Activated CD4-positive, alpha-beta T cell treated with anti-CD3 and anti-CD28 coated beads, Interleukin-2, amount 50 U/mL, for 48 hours (primary cell): Measurements from ENCODE around the gene ZSCAN22.
"Not testable (repeated sequence)": the region's sequence is repeated elsewhere in the genome, so short reads cannot be mapped to it uniquely, and the experiment has no call there.

Source experiments
- DNase-seq, 2 experiments: peaks; one replicate each; pipeline ENCODE4 v3.0.0-alpha.2; 2020

ZSCAN22 gene

GRCh38 chr19:58319241-58319640 is 7.6 kb upstream of the ZSCAN22 start:
- DNase-seq, result no peak

DNA sequence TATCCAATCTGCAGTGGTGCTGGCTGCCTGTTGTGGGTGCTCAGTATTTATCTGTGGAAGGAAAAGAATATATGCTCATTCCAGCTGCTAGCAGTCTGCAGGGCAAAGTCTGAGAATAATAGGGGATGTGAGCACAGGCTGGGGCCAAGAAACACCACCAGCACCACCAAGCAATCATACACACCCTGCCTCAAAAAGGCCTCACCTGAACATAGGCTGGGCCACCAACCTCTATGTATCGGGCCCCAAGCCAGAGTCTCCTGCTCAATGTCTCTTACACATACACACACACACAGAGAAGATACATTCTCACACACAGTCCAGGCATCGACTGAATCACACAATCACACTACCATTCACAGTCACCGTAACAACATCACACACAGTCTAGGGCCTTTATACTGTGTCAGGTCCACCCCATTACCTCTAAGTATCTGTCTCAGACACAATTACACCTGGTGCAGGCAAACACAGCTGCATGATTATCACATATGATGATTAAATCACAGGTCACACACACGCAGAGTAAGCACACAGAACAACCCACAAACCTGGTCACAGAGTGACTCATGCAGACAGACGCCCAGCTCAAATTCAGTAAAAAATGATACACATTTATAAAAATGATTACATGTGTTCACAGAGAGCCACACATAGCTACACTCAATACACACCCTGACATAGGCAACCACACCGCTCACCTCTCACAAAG is 1.3 kb upstream of the ZSCAN22 start:
- DNase-seq, result no peak

DNA sequence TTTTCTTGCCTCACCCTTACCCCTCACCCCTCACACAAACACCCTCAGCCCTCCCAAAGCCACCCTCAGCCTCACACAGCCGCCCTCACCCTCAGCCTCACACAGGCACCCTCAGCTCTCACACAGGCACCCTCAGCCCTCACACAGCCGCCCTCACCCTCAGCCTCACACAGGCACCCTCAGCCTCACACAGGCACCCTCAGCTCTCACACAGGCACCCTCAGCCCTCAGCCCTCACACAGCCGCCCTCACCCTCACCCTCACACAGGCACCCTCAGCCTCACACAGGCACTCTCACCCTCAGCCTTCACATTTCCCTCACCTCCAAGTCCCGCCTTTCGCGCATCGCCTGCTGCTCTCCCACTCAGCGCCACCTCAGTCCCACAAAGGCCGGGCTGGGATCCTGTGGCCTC is 287 bp upstream of the ZSCAN22 start:
- DNase-seq, result no peak

DNA sequence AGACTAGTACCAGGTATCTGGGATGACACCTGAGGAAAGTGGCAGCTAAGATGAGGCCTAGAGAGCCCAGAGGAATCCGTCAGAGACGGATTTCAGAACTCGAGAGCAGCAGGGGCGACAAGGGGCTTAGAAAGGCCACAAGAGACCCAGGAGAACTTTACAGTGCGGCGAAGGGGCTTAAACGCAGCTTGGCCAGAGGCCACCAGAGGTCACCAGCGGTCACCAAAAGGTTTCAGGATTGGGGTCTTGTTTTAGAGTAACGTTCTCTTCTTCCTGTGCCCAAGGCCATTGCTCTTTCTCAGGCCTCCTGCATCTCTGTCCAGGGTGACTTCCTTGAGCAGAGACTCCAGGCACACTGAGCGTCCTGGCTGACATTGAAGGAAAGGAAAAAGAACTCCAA is 2.2 kb downstream of the ZSCAN22 start:
- DNase-seq, result peak in 1 of 2 experiments; percentile 18

- DNase-seq, result no peak
Observed at GRCh38 chr19:58330458-58330857, 3.7 kb downstream of the ZSCAN22 start.

DNA sequence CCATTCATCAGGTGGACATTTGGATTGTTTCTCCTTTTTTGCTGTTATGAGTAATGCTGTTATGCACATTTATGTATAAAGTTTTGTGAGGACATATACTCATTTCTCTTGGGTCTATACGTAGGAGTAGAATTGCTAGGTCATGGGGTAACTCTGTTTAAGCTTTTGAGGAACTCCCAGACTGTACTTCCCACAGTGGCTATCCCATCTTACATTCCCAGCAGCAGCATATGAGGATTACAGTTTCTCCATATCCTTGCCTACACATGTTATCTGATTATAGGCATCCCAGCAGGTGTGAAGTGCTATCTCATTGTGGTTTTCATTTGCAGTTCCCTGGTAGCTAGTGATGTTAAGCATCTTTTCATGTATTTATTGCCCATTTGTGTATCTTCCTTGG is 5.9 kb downstream of the ZSCAN22 start:
- no peak for DNase-seq

DNA sequence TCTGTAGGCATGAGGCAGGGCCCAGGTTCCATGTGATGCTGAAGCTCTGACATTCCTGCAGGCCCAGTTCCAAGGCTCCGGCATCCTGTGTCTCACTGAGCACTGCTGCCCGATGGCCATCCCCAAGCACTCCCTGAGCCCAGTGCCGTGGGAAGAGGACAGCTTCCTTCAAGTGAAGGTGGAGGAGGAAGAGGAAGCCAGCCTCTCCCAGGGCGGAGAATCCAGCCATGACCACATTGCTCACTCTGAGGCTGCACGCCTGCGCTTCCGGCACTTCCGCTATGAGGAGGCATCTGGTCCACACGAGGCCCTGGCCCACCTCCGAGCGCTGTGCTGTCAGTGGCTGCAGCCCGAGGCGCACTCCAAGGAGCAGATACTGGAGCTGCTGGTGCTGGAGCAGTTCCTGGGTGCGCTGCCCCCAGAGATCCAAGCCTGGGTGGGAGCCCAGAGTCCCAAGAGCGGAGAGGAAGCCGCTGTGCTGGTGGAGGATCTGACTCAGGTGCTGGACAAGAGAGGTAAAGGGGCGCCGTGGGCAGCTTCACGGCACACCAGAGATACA is 8.0 kb downstream of the ZSCAN22 start:
- no peak for DNase-seq

GRCh38 chr19:58335630-58336029 is 8.8 kb downstream of the ZSCAN22 start:
- no peak for DNase-seq

DNA sequence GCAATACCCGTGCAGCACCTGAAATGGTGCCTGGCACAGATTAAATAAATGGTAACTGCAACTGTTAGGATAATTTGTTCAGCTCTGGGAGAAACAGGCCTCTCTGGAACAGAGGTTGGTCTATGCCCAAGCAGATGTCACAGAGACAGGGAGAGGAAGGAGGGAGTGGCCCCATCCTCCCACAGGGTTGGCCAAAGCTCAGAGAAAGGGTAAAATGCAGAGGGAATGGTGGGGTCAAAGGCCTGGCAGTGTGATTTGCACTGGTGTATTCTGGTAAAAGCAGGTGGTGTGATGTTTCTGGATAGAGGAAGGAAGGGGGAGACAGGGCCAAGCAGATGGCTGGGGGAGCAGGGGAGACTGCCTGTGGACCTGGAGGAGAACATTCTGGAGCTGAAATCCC is 9.4 kb downstream of the ZSCAN22 start:
- no peak for DNase-seq

- DNase-seq, result no peak
Observed at GRCh38 chr19:58336820-58337219, 10.0 kb downstream of the ZSCAN22 start.

GRCh38 chr19:58338336-58338735 is 11.5 kb downstream of the ZSCAN22 start:
- DNase-seq, result no peak

DNA sequence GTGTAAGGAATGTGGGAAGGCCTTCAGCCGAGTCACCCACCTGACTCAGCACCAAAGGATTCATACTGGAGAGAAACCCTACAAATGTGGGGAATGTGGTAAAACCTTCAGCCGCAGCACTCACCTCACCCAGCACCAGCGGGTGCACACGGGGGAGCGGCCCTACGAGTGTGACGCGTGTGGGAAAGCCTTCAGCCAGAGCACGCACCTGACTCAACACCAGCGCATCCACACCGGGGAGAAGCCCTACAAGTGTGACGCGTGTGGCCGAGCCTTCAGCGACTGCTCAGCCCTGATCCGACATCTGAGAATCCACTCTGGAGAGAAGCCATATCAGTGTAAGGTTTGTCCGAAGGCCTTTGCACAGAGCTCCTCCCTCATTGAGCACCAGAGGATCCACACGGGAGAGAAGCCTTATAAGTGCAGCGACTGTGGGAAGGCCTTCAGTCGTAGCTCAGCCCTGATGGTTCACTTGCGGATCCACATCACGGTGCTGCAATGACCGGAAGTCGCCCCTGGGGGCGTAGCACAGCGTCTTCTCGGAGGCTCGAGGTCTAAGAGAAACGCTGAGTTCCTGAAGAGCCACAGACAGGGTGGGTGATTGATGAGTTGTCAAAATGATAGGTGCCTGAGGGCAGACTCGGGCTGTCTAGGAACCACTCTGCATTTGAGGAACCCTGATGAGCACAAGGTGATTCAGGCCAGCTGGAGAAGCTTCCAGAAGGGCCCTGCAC is 12.2 kb downstream of the ZSCAN22 start:
- DNase-seq, result no peak

DNA sequence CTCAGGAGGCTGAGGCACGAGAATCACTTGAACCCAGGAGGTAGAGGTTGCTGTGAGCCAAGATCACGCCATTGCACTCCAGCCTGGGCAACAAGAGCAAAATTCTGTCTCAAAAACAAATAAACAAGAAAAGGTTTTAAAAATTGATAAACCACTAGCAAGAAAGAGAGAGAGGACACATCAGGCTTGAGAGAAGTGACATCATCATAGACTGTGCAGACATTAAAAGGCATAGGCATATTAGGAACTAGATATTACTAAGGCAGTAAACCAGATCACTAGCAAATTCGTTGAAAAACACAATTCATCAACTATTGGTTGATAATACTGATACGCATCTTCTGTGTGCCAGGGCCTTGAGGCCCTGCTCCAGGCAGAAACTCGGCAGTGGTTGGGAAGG is 18.8 kb downstream of the ZSCAN22 start:
- no peak for DNase-seq

DNA sequence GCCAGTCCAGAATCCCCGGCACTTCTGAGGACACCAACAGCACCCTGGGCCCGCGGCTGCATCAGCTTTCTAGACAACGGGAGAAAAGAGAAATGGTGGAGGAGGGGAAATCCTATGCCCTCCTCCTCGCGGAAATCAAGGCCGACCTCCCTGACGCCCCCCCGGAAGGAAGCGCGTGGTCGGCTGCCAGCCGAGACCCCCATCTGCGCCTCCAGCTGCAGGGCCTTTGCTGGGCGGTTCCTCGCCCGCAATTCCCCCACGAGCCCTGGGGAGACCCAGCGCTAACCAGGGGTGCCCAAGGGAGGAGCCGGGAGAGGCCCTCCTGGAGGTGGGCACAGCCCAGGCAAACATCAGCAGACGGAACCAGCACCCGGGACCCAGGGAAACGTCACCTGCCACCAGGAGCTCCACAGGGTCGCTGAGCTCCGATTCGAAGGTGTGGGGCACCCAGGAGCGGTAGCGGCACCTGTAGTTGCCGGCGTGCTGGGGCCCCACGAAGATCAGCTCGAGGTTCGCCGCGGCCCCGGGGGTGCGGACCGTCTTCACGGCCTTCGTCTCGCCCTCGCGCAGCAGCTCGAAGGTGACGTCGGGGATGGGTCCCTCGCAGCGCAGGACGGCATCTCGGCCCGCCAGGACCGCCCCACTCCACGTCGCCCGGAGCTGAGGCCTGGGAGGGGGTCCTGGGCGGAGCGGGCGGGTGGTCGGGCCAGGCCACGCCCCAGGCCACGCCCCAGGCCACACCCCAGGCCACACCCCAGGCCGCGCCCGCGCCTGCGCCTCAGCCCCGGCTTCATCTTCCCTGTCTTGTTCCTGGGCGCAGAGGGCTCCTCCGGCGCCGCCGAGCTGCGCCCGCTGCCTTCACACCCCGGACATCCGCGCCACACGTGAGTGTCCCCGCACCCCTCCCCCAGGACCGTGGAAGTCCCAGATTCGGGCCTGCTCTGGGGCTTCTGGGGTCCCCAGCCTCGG is 20.5 kb downstream of the ZSCAN22 start:
- DNase-seq, result peak; percentile 59 to 65

DNA sequence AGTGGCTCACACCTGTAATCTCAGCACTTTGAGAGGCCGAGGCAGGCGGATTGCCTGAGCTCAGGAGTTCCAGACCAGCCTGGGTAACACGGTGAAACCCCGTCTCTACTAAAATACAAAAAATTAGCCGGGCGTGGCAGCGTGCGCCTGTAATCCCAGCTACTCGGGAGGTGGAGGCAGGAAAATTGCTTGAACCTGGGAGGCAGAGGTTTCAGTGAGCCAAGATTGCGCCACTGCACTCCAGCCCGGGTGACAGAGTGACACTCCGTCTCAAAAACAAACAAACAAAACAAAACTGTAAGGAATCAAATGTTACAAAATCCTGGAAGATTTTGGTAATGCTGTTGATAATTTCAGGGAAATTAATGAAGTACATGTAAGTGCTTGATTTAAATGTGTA is 21.3 kb downstream of the ZSCAN22 start:
- not testable (repeated sequence) for DNase-seq

DNA sequence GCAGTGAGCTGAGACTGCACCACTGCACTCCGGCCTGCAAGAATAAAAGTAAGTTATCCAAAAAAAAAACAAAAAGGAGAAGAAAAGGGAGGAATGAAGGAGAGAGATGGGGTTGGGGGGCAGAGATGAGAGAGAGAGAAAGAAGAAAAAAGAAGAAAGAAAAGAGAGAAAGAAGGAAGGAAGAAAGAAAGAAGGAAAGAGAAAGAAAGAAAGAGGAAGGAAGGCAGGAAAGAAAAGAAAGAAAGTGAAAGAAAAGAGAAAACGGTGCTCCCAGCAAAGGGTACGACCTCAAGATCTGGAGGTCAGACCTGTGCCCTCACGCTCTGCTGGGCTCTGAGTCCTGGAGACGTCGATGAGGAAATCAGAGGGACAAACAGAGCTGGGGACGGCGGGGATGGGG is 22.8 kb downstream of the ZSCAN22 start:
- no peak for DNase-seq

DNA sequence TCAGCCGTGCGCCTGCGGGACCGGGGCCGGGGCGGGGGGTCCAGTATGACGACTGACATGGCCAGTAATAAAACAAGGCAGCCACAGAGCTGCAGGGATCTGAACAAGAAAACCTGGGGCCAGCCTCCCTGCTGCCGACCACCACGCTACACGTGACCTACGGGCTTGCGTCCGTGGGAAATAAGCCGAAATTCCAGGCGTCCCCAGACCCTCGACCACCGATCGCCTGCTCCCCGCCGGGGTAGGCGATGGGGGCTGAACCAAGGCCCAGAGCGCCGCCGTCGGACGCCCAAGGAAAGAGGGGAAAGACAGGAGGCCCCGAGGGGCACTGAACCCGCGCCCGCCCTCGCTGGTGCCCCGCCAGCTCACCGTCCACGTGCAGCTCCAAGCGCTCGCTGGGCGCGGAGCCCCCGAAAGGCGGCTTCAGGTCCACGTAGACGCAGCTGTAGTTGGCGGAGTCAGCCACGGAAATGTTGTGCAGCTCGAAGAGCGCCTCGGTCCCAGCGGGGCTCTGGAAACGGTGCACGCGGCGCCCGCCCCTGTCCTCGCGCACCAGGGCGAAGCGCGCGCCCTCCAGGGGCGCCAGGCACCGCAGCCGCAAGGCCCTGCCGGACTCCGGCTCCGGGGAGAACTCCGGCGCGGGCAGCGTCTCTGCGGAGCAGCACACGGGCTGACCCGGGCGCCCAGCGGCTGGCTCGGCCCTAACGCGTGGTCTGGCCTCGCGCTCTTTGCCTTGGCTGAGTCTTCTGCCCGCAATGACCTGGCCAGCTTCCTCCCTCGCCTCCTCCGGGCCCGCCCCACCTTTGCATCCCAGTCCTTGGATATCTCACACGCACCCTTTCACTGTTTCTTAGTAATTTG is 23.4 kb downstream of the ZSCAN22 start:
- no peak for DNase-seq

GRCh38 chr19:58350871-58351557 is 24.2 kb downstream of the ZSCAN22 start:
- DNase-seq, result no peak

DNA sequence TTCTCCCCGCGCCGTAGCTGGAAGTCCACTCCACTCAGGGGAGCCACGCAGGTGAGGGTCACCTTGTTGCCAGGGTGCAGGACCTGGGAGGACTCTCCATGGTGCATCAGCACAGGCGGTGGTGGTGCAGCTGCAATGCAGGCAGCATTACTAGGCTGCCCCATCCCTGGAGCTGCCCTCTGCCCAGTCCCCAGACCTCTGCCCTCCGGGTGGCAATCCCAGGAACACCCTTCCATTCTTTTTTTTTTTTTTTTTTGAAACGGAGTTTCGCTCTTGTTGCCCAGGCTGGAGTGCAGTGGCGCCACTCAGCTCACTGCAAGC is 24.7 kb downstream of the ZSCAN22 start:
- no peak for DNase-seq

- no peak for DNase-seq
Observed at GRCh38 chr19:58351990-58352755, 25.4 kb downstream of the ZSCAN22 start.
